Measurements from ENCODE around the gene GTF2H4. TPM values are rescaled to one million over a fixed set of nuclear protein-coding genes. Genes with fewer than 3 reads are reported as not detected.
"Not testable (repeated sequence)": the region's sequence is repeated elsewhere in the genome, so short reads cannot be mapped to it uniquely, and the experiment has no call there.

Gene GTF2H4
- total RNA-seq, 1 donor from 2014 or later = 36.0 TPM

DNA sequence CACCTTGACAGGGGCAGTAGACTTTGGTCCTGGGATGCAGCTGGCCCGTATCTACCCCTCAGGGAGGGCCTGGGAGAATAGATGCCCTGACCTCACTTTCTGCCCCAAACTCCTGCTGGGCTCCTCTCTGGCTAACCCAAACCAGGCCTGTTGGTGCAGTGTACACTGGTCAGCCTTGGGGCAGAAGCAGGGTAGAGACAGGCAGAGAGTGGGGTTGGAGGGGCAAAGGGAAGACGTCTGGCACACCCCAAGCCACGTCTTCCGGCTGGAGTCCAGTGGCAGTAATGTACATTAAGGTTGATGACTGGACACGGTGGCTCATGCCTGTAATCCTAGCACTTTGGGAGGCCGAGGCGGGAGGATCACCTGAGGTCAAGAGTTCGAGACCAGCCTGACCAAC, 14.3 kb upstream of the GTF2H4 start:
- intact Hi-C loops (cut with micrococcal nuclease) = no loop called here

DNA sequence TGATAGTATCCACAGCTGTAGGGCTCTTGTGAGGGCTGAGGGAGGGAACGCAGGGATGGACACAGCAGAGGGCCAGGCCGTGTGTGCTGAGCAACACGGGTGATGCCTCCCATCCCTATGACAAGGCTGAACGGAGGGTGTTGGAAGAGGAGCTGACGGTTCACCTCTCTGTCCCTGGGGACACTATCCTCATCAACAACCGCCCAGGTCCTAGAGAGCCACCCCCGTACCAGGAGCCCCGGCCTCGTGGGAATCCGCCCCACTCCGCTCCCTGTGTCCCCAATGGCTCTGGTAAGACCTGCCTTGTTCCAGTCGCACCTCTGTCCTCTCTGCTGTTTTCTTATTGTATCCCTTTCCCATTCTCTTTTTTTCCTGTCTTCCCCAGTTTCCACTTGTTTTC, 13.6 kb upstream of the GTF2H4 start:
- intact Hi-C loops (cut with micrococcal nuclease) = no loop called here

DNA sequence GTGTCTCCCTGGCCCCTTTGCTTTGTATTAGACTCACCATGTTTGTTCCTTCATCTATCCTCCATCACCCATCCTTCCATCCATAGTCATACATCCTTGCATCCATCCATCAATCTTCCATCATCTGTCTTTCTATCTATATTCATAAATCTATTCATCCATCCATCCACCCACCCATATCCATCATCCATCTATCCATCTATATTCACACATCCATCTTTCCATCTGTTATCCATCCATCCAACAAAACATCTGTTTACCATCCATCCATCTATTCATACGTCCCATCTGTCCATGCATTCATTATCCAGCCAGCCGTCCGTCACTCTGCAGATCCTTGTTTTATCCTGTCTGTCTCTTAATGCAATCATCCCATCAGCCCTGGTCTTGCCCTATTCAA, 13.1 kb upstream of the GTF2H4 start:
- intact Hi-C loops (cut with micrococcal nuclease) = no loop called here

DNA sequence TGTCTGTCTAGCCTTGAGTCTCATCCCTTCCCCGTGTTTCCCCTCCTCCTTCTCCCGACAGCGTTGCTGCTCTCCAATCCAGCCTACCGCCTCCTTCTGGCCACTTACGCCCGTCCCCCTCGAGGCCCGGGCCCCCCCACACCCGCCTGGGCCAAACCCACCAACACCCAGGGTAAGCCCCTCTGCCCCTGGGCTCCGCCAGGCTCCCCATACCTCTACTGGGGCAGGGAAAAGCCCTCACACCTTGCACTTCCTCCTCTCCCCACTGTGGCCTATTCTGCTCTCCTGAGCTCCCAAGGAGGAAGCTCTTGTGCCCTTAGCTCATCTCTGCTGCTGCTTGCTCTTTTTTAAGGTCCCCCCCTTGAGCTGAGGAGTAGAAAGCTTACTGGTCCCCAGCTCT, 12.7 kb upstream of the GTF2H4 start:
- intact Hi-C loops (cut with micrococcal nuclease) = no loop called here

DNA sequence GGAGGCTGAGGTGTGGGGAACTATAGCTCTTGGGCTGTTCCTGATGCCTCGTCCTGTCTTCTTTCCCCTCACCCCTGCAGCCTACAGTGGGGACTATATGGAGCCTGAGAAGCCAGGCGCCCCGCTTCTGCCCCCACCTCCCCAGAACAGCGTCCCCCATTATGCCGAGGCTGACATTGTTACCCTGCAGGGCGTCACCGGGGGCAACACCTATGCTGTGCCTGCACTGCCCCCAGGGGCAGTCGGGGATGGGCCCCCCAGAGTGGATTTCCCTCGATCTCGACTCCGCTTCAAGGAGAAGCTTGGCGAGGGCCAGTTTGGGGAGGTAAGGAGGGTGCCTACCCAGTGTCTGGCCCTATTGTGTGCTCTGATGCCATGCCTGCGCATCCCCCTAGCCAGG, 11.5 kb upstream of the GTF2H4 start:
- intact Hi-C loops (cut with micrococcal nuclease) = no loop called here

DNA sequence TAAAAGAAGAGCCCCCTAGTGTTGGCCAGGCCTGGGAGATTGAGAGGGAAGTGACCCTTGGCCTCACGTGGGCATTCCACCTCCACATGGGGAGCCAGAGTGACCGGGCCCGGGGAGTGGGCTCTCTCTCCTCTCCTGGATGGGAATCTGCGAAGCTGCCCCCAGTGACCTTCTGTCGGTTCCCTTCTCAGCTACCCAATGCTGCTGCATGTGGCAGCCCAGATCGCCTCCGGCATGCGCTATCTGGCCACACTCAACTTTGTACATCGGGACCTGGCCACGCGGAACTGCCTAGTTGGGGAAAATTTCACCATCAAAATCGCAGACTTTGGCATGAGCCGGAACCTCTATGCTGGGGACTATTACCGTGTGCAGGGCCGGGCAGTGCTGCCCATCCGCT, 10.1 kb upstream of the GTF2H4 start:
- intact Hi-C loops (cut with micrococcal nuclease) = no loop called here

DNA sequence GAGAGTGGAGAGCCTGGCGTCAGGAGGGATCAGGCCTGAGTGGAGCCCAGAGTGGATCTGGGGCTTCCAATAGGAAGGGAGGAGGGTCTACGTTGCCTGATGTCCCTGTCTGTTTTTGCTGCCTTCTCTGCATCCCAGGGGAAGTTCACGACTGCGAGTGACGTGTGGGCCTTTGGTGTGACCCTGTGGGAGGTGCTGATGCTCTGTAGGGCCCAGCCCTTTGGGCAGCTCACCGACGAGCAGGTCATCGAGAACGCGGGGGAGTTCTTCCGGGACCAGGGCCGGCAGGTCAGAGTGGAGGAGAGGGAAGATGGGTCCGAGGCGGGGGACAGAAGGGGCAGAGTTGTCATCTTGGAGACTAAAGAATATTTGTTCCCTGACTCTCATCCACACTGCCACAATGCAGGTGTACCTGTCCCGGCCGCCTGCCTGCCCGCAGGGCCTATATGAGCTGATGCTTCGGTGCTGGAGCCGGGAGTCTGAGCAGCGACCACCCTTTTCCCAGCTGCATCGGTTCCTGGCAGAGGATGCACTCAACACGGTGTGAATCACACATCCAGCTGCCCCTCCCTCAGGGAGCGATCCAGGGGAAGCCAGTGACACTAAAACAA, 9.2 kb upstream of the GTF2H4 start:
- intact Hi-C loops (cut with micrococcal nuclease) = no loop called here

DNA sequence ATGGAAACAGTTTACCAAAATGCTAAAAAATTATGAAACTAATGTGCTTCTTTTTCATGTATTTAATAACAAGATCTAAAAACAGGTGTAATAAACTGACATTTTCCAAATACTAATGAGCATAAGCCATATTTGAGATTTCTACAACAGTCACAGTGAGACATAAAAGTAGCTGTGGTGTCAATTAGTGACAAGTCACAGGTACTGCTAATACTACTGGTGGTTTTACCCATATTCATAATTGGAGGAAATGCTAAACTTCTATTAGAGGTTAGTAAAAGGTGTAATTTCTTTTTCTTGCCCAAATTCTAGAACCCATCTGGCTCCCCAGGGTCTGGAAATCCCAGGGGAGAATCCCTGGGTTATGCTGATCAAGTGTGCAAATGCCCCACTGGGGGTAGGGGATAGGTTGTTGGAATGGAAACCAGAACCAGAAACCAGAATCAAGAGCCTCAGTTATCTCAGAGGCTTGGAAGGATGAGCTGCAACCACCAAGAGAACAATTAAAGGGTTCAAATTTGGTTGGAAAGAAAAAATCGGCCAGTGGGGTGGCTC, 7.1 kb upstream of the GTF2H4 start:
- intact Hi-C loops (cut with micrococcal nuclease) = loop anchor here (10.0 kb wide), 1 partner anchor 416 kb away; the partner anchor contains the start of gene HLA-E

DNA sequence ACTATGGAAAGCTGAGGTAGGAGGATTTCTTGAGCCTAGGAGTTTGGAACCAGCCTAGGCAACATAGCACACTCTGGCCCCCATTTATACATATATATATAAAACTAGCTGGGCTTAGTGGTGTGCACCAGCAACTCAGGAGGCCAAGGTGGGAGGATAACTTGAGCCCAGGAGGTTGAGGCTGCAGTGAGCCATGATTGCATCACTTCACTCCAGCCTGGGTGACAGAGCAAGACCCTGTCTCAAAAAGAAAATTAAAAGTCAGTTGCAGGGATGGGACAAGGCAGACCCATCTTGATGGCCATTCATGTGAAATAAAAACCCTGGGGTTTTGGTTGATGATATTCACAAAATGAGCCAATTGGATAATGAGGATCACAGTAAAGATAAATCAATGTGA, 6.6 kb upstream of the GTF2H4 start:
- intact Hi-C loops (cut with micrococcal nuclease) = loop anchor here (10.0 kb wide), 1 partner anchor 417 kb away; the partner anchor contains the start of gene HLA-E

DNA sequence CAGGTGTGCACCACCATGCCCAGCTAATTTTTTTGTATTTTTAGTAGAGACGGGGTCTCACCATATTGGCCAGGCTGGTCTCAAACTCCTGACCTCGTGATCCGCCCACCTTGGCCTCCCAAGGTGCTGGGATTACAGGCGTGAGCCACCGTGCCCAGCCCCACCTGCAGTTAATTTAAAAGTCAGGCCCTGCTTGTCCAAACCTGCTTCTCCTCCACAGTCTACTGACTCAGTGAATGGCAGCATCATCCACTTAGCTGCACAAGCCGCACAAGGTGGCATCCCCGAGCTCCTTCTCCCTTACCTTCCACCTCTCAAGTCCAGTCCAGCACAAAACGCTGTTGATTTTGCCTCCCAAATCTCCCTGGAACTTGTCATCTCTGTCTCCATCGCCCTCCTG, 5.8 kb upstream of the GTF2H4 start:
- intact Hi-C loops (cut with micrococcal nuclease) = loop anchor here (10.0 kb wide), 1 partner anchor 417 kb away; the partner anchor contains the start of gene HLA-E

DNA sequence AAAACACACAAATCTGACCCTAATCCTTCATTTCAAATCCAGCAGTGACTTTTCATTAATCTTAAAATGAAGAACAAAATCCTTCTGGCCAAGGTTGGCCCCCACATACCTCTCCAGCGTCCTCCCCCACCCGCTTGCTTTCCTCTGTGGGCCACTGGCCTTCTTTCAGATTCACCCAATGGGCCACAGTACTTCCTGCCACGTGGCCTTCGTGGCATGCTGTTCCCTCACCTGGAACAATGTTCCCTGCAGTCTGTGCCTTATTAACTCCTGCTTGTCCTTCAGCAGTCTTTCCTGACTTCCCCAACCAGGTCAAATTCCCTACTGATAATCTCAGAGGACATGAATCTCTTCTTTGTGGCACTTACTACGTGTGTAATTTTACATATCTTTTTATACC, 5.3 kb upstream of the GTF2H4 start:
- intact Hi-C loops (cut with micrococcal nuclease) = loop anchor here (10.0 kb wide), 1 partner anchor 418 kb away; the partner anchor contains the start of gene HLA-E

DNA sequence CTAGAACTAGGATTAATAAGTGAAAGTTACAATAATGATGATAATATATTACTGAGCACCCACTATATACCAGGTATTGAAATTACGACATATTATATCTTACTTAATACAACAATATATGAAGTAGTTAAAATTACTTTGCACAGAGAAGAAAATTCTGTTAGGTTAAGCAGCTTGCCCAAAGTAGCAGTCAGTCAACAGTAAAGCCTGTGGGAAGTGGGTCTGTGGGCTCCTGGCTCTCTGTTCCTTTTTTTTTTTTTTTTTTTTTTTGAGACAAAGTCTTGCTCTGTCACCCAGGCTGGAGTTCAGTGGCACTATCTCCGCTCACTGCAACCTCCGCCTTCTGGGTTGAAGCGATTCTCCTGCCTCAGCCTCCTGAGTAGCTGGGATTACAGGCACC, 4.8 kb upstream of the GTF2H4 start:
- intact Hi-C loops (cut with micrococcal nuclease) = loop anchor here (10.0 kb wide), 1 partner anchor 418 kb away; the partner anchor contains the start of gene HLA-E

DNA sequence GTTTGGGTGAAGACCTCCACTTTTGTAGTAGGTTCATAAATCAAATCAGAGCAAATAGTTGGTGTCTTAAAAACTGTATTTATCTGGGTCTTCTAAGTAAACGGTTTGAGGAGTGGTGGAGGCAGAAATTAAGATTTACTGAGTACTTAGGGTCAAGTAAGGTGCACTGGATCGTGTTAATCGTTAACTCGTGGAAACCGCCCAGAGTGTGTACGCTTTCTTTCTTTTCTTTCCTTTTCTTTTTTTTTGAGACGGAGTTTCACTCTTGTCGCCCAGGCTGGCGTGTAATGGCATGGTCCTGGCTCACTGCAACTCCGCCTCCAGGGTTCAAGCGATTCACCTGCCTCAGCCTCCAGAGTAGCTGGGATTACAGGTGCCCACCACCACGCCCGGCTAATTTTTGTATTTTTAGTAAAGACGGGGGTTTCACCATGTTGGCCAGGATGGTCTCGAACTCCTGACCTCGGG, 683 bp upstream of the GTF2H4 start:
- intact Hi-C loops (cut with micrococcal nuclease) = loop anchor here (5.0 to 10.0 kb wide), 2 partner anchors 335 to 423 kb away; partner anchors contain the start of genes ABCF1 and HLA-E

DNA sequence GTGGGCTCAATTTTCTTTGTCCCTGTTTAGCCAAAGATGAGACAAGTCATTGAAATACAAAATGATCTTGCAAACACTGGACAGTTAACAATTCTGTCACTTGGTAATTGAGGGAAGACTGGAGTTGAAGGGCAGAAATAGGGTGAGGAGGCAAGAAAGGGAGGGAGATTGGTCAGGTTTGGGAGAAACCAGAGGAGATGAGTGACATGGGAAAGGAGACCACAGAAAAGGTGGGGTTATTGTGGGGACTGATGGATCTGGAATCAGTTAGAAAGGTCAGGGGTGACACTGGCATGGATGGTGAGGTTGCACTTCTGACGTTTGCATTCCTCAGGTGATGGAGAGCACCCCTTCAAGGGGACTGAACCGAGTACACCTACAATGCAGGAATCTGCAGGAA, 693 bp downstream of the GTF2H4 start:
- intact Hi-C loops (cut with micrococcal nuclease) = loop anchor here (1.0 to 10.0 kb wide), 13 partner anchors 164 to 696 kb away; partner anchors contain the start of genes ABCF1, C6orf136, DHX16 and GNL1

DNA sequence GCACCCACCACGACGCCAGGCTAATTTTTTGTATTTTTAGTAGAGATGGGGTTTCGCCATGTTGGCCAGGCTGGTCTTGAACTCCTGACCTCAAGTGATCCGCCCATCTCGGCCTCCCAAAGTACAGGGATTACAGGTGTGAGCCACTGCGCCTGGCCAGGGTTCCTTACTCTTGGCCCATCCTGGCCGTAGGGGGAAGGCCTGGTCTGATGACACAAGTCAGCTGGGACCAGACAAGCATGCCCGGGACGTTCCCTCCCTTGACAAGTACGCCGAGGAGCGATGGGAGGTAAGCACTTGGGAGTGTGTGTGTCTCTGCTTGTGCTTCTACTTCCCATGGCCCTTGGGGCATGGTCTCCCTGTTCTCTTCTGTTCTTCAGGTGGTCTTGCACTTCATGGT, 2.5 kb downstream of the GTF2H4 start:
- intact Hi-C loops (cut with micrococcal nuclease) = not testable (repeated sequence)

DNA sequence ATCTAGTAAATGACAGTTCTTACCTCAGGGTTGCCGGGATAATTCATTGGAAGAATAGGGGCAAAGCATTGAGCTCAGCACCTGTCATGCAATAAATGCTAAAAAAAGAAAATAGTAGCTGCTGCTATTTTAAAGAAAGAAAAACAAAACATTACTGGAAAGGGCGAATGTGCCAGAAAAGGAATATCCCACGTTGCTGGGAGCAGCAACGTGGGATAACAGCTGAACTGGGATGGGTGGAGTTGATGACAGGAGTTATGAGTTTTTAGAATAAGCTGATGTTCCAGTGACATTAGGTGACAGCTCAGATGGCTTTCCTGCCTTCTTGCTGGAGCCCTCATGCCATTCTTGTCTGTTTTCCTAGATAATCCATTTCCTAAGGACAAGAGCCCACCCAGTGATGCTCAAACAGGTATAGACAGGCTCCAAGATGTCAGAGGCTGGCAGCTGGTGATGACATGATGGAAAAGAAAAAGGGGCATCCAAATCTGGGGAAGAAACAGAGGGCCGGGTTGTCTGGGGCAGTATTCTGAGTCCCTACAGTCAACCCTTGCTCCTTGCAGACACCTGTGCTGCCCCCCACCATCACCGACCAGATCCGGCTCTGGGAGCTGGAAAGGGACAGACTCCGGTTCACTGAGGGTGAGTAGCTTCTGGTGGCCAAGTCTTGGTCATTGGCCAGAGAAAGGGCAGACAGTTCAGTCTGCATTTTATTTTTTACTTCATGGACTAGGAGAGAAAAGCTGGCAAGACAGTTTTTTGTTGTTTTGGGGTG, 4.9 kb downstream of the GTF2H4 start:
- intact Hi-C loops (cut with micrococcal nuclease) = no loop called here

DNA sequence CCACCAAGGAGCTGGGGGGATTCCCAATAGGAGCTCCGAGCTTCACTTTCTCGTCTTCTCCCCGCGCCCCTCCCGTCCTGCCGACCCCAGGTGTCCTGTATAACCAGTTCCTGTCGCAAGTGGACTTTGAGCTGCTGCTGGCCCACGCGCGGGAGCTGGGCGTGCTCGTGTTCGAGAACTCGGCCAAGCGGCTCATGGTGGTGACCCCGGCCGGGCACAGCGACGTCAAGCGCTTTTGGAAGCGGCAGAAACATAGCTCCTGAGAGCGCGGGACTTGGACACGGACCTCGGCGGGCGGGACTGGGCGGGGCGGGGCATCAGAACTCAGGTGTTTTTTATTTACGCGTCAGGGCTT, 5.7 kb downstream of the GTF2H4 start:
- intact Hi-C loops (cut with micrococcal nuclease) = loop anchor here (1.0 to 2.0 kb wide), 3 partner anchors 29 to 245 kb away; partner anchors contain the start of genes DDR1 and TCF19

DNA sequence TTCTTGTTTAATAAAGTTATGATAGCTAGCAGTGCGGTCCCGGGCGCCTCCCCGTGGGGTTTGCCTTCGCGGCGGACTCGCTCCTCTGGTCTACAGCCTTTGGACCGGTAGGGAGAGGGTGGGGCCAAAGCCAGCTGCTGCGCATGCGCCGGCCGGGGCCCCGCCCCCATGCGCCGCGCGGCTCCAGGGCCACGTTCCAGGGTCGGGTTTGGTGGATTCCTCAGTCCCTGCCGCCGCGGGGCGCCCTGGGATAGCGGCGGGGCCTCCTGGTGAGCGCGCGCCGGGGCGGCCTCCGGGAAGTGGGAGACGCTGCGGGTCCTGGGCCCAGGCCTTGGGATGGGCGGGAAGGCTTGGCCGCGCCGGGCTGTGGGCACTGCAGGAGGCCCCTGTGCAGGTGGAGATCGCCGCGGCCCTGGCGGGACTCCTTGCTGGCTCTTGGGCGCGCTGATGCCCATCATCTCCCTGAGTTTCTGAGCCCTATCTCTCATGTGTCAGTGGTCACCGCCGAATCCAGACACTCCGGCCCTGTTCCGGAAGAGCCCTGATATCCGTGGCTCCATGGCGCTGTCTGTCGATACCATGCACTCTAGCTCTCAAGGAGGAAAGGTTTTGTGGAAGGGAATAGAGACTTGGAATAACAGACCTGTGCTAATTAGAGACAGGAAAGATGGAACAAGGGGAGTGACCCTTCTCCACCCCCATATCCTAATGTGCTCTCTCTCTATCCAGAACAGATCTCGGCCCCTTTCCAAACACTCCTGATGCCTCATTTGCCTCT, 6.3 kb downstream of the GTF2H4 start, which contains the start of gene VARS2:
TSS of gene VARS2 (plus strand) at position 163 of the 778 bp plus-strand sequence. CDS start at position 762, 599 bp downstream.
- intact Hi-C loops (cut with micrococcal nuclease) = loop anchor here (1.0 to 2.0 kb wide), 3 partner anchors 29 to 245 kb away; partner anchors contain the start of genes DDR1 and TCF19

DNA sequence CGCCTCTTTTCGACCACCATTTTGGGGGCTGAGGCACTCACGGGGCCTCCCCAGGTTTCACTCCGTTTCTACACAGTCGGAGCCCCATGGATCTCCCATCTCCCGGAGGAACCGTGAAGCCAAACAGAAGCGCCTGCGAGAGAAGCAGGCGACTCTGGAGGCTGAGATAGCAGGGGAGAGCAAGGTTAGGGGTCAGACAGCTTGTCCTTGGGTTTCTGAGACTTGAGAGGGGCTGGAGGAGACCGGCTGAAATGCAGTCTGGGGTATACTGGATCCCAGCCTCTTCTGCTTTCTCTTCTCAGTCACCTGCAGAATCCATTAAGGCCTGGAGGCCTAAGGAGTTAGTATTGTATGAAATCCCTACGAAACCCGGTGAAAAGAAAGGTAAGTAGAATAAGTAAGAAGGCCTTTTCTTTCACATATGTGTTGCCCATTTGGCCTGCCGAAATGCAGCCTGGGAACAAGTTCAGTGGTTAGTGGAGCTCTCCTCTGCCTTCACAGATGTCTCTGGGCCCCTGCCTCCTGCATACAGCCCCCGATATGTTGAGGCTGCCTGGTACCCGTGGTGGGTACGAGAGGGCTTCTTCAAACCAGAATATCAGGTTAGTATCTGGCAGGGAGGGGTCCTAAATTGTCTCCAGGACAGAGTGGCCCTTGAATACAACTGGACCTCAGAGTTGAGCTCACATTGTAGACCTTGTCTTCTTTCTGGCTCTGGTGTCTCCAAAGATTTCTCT, 7.0 kb downstream of the GTF2H4 start:
- intact Hi-C loops (cut with micrococcal nuclease) = loop anchor here (1.0 to 2.0 kb wide), 8 partner anchors 30 to 244 kb away; partner anchors contain the start of genes DDR1 and TCF19

DNA sequence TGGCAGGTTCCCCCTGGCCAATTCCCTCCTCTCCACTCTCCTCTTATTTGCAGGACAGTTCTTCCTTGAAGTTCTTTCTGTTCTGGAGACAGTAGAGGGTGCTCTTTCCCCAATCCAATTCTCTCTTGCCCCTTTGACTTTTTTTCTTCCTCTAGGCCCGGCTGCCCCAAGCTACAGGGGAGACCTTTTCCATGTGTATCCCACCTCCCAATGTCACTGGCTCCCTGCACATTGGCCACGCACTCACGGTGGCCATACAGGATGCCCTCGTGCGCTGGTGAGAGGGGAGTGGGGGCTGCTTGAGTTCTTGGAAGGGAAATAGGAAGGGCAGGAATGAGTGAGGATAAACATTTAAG, 7.6 kb downstream of the GTF2H4 start:
- intact Hi-C loops (cut with micrococcal nuclease) = loop anchor here (1.0 to 2.0 kb wide), 7 partner anchors 31 to 243 kb away; partner anchors contain the start of genes DDR1 and TCF19
